HCT116 (cell line): ENCODE measurements around the gene TICAM1. TPM values are rescaled to one million over a fixed set of nuclear protein-coding genes. Genes with fewer than 3 reads are reported as not detected.

ENCODE experiments used
- ATAC-seq: fragments of 200-7000 bp; cut with Tn5 transposase; 2 replicates; pipeline ENCODE4 v1.9.1; 2020; ENCODE audit warnings: mild to moderate bottlenecking, moderate library complexity
- BruUV-seq: library from RNA; stranded (reverse); fragments of 400-500 nt; replicated peaks from 2 replicates; lab custom pipeline; 2021; lab: Mats Ljungman, UMichigan
- CTCF ChIA-PET: fragments of 300-600 bp; sonication (Branson Sonifier 250); formaldehyde crosslinking; loops from one replicate; lab custom pipeline; 2021; ENCODE audit warnings: antibody characterized with exemption; lab: Charles Lee
- POLR2A ChIA-PET: fragments of 300-600, 350-600 bp; sonication (Branson Sonifier 250); formaldehyde crosslinking; loops from one replicate; lab custom pipeline; 2021; ENCODE audit warnings: antibody characterized with exemption; lab: Charles Lee
- RAD21 ChIA-PET, 2 experiments: fragments of 300-600 bp; sonication (Branson Sonifier 250); formaldehyde crosslinking; loops; one replicate each; lab custom pipeline; 2023; ENCODE audit warnings: low total read pairs in 2 of 2; ENCODE audit not compliant: uncharacterized antibody in 2 of 2, unreplicated experiment in 2 of 2, low non-redundant PET in 1 of 2; lab: Charles Lee
- DNase-seq: peaks from one replicate; pipeline ENCODE4 v3.0.0-alpha.2; 2010; ENCODE audit warnings: low read depth, low spot score
- H2AFZ ChIP-seq: fragments of 200-600 bp; shearing (Covaris generic), sonication (generic); 2 replicates; pipeline ENCODE4 v1.6.1; 2017; ENCODE audit warnings: low read depth, mixed run types, mixed read lengths, antibody characterized with exemption, low read length; ENCODE audit not compliant: poor library complexity, severe bottlenecking
- H3K27ac ChIP-seq: 2 replicates; pipeline ENCODE4 v1.5.1; 2012; ENCODE audit warnings: low read depth, low read length
- H3K27me3 ChIP-seq: fragments of 200-600 bp; sonication (generic); 2 replicates; pipeline ENCODE4 v1.6.1; 2016; ENCODE audit warnings: mixed run types, low read length, mixed read lengths; ENCODE audit not compliant: insufficient read depth
- H3K36me3 ChIP-seq, 2 experiments: fragments of 200-500 bp in 1 of 2; fragments of 200-600 bp in 1 of 2; sonication (Bioruptor generic) in 1 of 2; sonication (generic) in 1 of 2; 2 replicates each; pipeline versions ENCODE4 v1.5.1 to v1.6.1; 2014 to 2016; ENCODE audit warnings: low read length in 2 of 2, inconsistent platforms in 1 of 2, mixed read lengths in 1 of 2, mixed run types in 1 of 2; ENCODE audit not compliant: insufficient read depth in 2 of 2, control insufficient read depth in 1 of 2
- H3K4me1 ChIP-seq, 2 experiments: fragments of 200-600 bp in 1 of 2; sonication (generic) in 1 of 2; 2 replicates each; pipeline versions ENCODE4 v1.5.1 to v1.6.1; 2012 to 2017; ENCODE audit warnings: low read length in 2 of 2, inconsistent platforms in 1 of 2, mild to moderate bottlenecking in 1 of 2, mixed read lengths in 1 of 2, mixed run types in 1 of 2, moderate library complexity in 1 of 2; ENCODE audit not compliant: insufficient read depth in 2 of 2, control insufficient read depth in 1 of 2
- H3K4me2 ChIP-seq: fragments of 200-600 bp; sonication (generic); 2 replicates; pipeline ENCODE4 v1.6.1; 2017; ENCODE audit warnings: mixed run types, low read length, mixed read lengths
- H3K4me3 ChIP-seq, 2 experiments: fragments of 200-600 bp in 1 of 2; sonication (generic) in 1 of 2; replicated peaks in 1 of 2; 2 replicates each; pipeline ENCODE4 v1.5.1; 2011 to 2016; ENCODE audit warnings: low read length in 2 of 2, control low read depth in 1 of 2, low read depth in 1 of 2, mild to moderate bottlenecking in 1 of 2, mixed read lengths in 1 of 2, mixed run types in 1 of 2
- H3K79me2 ChIP-seq: fragments of 200-600 bp; sonication (generic); 2 replicates; pipeline ENCODE4 v1.6.1; 2017; ENCODE audit warnings: mild to moderate bottlenecking, mixed run types, low read length, moderate library complexity, mixed read lengths; ENCODE audit not compliant: insufficient read depth
- H3K9ac ChIP-seq: fragments of 200-600 bp; sonication (generic); 2 replicates; pipeline ENCODE4 v1.6.1; 2016; ENCODE audit warnings: low read length, mixed read lengths
- H3K9me2 ChIP-seq: fragments of 200-600 bp; sonication (generic), shearing (Covaris generic); 2 replicates; pipeline ENCODE4 v1.6.1; 2017; ENCODE audit warnings: mixed run types, mild to moderate bottlenecking, moderate library complexity; ENCODE audit not compliant: insufficient read depth
- H3K9me3 ChIP-seq, 2 experiments: fragments of 200-500 bp in 1 of 2; fragments of 200-600 bp in 1 of 2; sonication (Bioruptor generic) in 1 of 2; sonication (generic) in 1 of 2; 2 replicates each; pipeline ENCODE4 v1.6.1; 2014 to 2017; ENCODE audit warnings: low read length in 2 of 2, mixed read lengths in 2 of 2, inconsistent platforms in 1 of 2, low read depth in 1 of 2, mild to moderate bottlenecking in 1 of 2, mixed run types in 1 of 2, moderate library complexity in 1 of 2; ENCODE audit not compliant: control insufficient read depth in 1 of 2, insufficient read depth in 1 of 2
- H4K20me1 ChIP-seq: fragments of 200-600 bp; sonication (generic), shearing (Covaris generic); 2 replicates; pipeline ENCODE4 v1.6.1; 2017; ENCODE audit warnings: mixed run types, mild to moderate bottlenecking, moderate library complexity; ENCODE audit not compliant: insufficient read depth
- CBX3 ChIP-seq: IDR thresholded peaks from 2 replicates; pipeline ENCODE4 v1.6.1; 2012; ENCODE audit warnings: low read depth
- EGR1 ChIP-seq: IDR thresholded peaks from 2 replicates; pipeline ENCODE4 v1.6.1; 2012; ENCODE audit warnings: low read depth
- ELF1 ChIP-seq: IDR thresholded peaks from 2 replicates; pipeline ENCODE4 v1.6.1; 2012; ENCODE audit warnings: low read depth, borderline replicate concordance
- EZH2 ChIP-seq: fragments of 200-600 bp; sonication (generic); IDR thresholded peaks from 2 replicates; pipeline ENCODE4 v1.6.1; 2017; ENCODE audit warnings: antibody characterized with exemption, mixed run types
- FOSL1 ChIP-seq: IDR thresholded peaks from 2 replicates; pipeline ENCODE4 v1.6.1; 2012; ENCODE audit warnings: low read depth
- JUND ChIP-seq: IDR thresholded peaks from 2 replicates; pipeline ENCODE4 v1.6.1; 2012
- POLR2A ChIP-seq: IDR thresholded peaks from 2 replicates; pipeline ENCODE4 v1.7.0; 2011; ENCODE audit warnings: borderline replicate concordance; ENCODE audit not compliant: insufficient read depth, insufficient read length; ENCODE audit errors: extremely low read depth
- POLR2AphosphoS5 ChIP-seq: IDR thresholded peaks from 2 replicates; pipeline ENCODE4 v1.6.1; 2011; ENCODE audit warnings: mild to moderate bottlenecking, low read depth, low read length, moderate library complexity
- RAD21 ChIP-seq: IDR thresholded peaks from 2 replicates; pipeline ENCODE4 v1.6.1; 2012; ENCODE audit warnings: low read depth, mild to moderate bottlenecking
- REST ChIP-seq: IDR thresholded peaks from 2 replicates; pipeline ENCODE4 v1.6.1; 2012; ENCODE audit warnings: low read depth
- SIN3A ChIP-seq: IDR thresholded peaks from 2 replicates; pipeline ENCODE4 v1.6.1; 2012; ENCODE audit warnings: low read depth
- SP1 ChIP-seq: IDR thresholded peaks from 2 replicates; pipeline ENCODE4 v1.6.1; 2012; ENCODE audit warnings: low read depth
- TCF7L2 ChIP-seq: IDR thresholded peaks from 2 replicates; pipeline ENCODE4 v1.7.0; 2011; ENCODE audit warnings: borderline replicate concordance, inconsistent platforms; ENCODE audit not compliant: insufficient read depth, insufficient read length; ENCODE audit errors: extremely low read depth
- YY1 ChIP-seq: IDR thresholded peaks from 2 replicates; pipeline ENCODE4 v1.6.1; 2011; ENCODE audit warnings: low read length, low read depth, moderate library complexity, mild to moderate bottlenecking; ENCODE audit not compliant: insufficient replicate concordance; ENCODE audit errors: extremely low read depth
- intact Hi-C: fragments of 100-400 bp; cut with micrococcal nuclease; formaldehyde crosslinking; loops from 2 replicates; pipeline ENCODE4 v1.10.0; 2022
- total RNA-seq: library from RNA; stranded (reverse); gene quantifications from one replicate; pipeline ENCODE4 v1.2.1, GENCODE V29; 2021; ENCODE audit not compliant: unreplicated experiment
- TF ChIP-seq, protein P1 (sequence below): IDR thresholded peaks from 2 replicates; pipeline ENCODE4 v1.6.1; 2012

TICAM1 gene
- total RNA-seq, 1 experiment from 2014 or later = 28.7 TPM

DNA sequence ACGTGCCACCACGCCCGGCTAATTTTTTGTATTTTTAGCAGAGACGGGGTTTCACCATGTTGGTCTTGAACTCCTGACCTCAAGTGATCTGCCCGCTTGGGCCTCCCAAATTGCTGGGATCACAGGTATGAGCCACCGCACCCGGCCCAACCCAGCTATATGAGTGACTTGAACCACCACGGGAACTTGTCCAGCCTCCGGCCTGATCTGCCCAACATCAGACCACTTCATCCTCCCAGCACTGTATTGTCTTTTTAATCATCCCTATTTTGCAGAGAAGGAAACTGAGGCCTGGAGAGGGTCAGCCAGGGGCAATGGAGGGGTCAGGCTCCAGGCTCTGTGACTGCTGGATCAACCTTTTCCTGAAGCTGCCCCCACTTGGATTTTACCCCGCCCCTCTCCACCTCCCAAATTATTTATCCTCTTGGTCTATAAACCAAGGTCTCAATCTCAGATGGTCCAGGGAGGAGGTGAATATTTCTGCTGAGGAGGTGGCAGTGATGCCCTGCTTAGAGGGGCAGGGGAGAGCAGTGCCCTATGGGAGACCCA is 36.8 kb upstream of the TICAM1 start:
- CTCF ChIA-PET = interaction anchor here (1.0 to 8.1 kb wide), 2 partner anchors 44 to 163 kb away, joined by 4 to 32 read pairs; no protein-coding TSS in a partner anchor
- POLR2A ChIA-PET = interaction anchor here (1.3 to 5.7 kb wide), 7 partner anchors 13 to 101 kb away, joined by 3 to 54 read pairs (median 5); partner anchors contain the start of gene KDM4B
- no peak for ATAC-seq
- H3K4me1 ChIP-seq = peaks cover 49 to 79% of the 10 kb centered on the region in 2 experiments
- H3K36me3 ChIP-seq = peaks cover 0 to 9% of the 10 kb centered on the region in 2 experiments; a peak in 2 of 4 replicates
- peak overlapping the region; percentile 94 for H3K9ac ChIP-seq
- no peak for DNase-seq
- no peaks in the 10 kb centered on the region for H3K9me2 ChIP-seq
- no peaks in the 10 kb centered on the region for H3K27me3 ChIP-seq
- H4K20me1 ChIP-seq = no peaks in the 10 kb centered on the region; the same call in 1 of the 2 replicates
- H3K9me3 ChIP-seq = no peaks in the 10 kb centered on the region
- peak overlapping the region; percentile 94 to 96 for H3K4me3 ChIP-seq
- intact Hi-C loops = no loop called here
- peaks cover 40% of the 10 kb centered on the region for H3K79me2 ChIP-seq
- BruUV-seq = TSS peak; percentile 76
- peak overlapping the region; percentile 95 for H3K27ac ChIP-seq
- peak; percentile 13; the same call in 1 of the 2 replicates for TF ChIP-seq CBX3
- TF ChIP-seq RAD21 = no peak
- TF ChIP-seq EZH2 = no peak
- TF ChIP-seq POLR2AphosphoS5 = no peak
- no peak for TF ChIP-seq ELF1
- TF ChIP-seq SP1 = no peak
- TF ChIP-seq POLR2A = no peak
- RAD21 ChIA-PET = interaction anchor here (1.4 to 1.8 kb wide), 2 partner anchors 44 to 163 kb away, joined by 4 to 5 read pairs; no protein-coding TSS in a partner anchor
- H2AFZ ChIP-seq = no peak overlapping the region
- H3K4me2 ChIP-seq = peak overlapping the region; percentile 85

- no TSS peak for BruUV-seq
- H3K79me2 ChIP-seq = peaks cover 46% of the 10 kb centered on the region
- intact Hi-C loops = no loop called here
- TF ChIP-seq JUND (no peak), FOSL1 (no peak), SIN3A (peak; percentile 43; the same call in 1 of the 2 replicates), REST (no peak), TCF7L2 (peak; percentile 37), CBX3 (peak; percentile 56; the same call in 1 of the 2 replicates), EGR1 (peak; percentile 89), YY1 (peak; percentile 10), POLR2AphosphoS5 (peak; percentile 89)
- TF ChIP-seq, protein P1, sequence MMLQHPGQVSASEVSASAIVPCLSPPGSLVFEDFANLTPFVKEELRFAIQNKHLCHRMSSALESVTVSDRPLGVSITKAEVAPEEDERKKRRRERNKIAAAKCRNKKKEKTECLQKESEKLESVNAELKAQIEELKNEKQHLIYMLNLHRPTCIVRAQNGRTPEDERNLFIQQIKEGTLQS = no peak
Measured at GRCh38 chr19:4867534-4868285, 36.2 kb upstream of the TICAM1 start, which contains the start of gene PLIN3. Gene PLIN3, minus strand, starts transcription at chr19:4867667. Its CDS starts 6,273 bp downstream, at chr19:4861394.

More at GRCh38 chr19:4867534-4868285, 36.2 kb upstream of the TICAM1 start, which contains the start of gene PLIN3:
- Histone ChIP-seq H3K9me3 (no peaks in the 10 kb centered on the region), H3K9ac (peak within 1 kb of the TSS; percentile 94), H4K20me1 (no peaks in the 10 kb centered on the region; the same call in 1 of the 2 replicates), H3K27ac (peak within 1 kb of the TSS; percentile 95), H3K4me2 (peak within 1 kb of the TSS; percentile 85), H3K27me3 (no peaks in the 10 kb centered on the region), H3K9me2 (no peaks in the 10 kb centered on the region), H3K36me3 (peaks cover 0 to 11% of the 10 kb centered on the region in 2 experiments; a peak in 2 of 4 replicates), H2AFZ (no peak within 1 kb of the TSS), H3K4me1 (peaks cover 49 to 76% of the 10 kb centered on the region in 2 experiments), H3K4me3 (peak within 1 kb of the TSS; percentile 94 to 96)
- DNase-seq (peak; percentile 88), ATAC-seq (peak; percentile 72)
- POLR2A ChIA-PET = interaction anchor here (0.6 to 5.7 kb wide), 15 partner anchors 11 to 568 kb away, joined by 3 to 54 read pairs (median 3); partner anchors contain the start of genes HDGFL2 and KDM4B
- CTCF ChIA-PET = interaction anchor here (1.0 to 8.1 kb wide), 6 partner anchors 15 to 163 kb away, joined by 3 to 32 read pairs (median 4); partner anchors contain the start of gene FEM1A
- RAD21 ChIA-PET = interaction anchor here (0.7 to 1.8 kb wide), 5 partner anchors 44 to 291 kb away, joined by 4 to 5 read pairs (median 4); no protein-coding TSS in a partner anchor
